ENCODE results near the gene SLC7A5.

Gene SLC7A5

DNA sequence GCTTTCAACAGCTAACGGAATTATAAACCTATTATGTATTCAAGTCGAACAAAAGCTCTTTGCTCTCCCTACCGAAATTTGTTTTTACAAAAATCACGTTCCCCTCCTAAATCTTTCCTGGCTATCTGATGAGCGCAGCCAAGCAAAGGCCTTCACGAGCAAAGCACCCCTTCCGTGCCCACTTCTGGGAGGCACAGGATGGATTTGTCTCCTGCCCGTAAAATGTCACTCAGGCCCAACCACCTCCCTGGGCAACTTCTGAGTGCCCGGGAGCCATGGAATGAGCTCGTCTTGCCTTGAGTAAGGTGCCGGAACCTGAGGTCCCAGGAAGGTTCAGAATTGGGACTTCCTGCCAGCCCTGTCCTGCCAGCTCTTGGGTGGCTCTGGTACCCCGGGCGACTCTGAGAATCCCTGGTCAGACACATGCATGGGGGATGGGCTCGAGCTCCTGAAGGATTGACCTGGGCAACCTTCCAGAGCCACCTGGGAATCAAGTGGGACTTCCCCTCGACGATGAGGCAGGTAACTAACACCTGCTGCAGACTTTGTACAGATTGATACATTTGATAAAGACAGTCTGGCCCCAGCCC, 19.8 kb downstream of the SLC7A5 start:
- Histone ChIP-seq H3K4me3 (replicated peaks; ENCODE audit: low read depth, low read length) (no peak overlapping the region), H3K27me3 (replicated peaks; ENCODE audit: control insufficient read depth, insufficient read depth, low read length) (no peaks in the 10 kb centered on the region), H3K36me3 (ENCODE audit: control insufficient read depth, insufficient read depth, low read length) (peaks cover 54% of the 10 kb centered on the region)
- TF ChIP-seq, protein P1, sequence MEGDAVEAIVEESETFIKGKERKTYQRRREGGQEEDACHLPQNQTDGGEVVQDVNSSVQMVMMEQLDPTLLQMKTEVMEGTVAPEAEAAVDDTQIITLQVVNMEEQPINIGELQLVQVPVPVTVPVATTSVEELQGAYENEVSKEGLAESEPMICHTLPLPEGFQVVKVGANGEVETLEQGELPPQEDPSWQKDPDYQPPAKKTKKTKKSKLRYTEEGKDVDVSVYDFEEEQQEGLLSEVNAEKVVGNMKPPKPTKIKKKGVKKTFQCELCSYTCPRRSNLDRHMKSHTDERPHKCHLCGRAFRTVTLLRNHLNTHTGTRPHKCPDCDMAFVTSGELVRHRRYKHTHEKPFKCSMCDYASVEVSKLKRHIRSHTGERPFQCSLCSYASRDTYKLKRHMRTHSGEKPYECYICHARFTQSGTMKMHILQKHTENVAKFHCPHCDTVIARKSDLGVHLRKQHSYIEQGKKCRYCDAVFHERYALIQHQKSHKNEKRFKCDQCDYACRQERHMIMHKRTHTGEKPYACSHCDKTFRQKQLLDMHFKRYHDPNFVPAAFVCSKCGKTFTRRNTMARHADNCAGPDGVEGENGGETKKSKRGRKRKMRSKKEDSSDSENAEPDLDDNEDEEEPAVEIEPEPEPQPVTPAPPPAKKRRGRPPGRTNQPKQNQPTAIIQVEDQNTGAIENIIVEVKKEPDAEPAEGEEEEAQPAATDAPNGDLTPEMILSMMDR (IDR thresholded peaks at IDR 0.05; ENCODE audit: insufficient read depth, low read length, poor library complexity, severe bottlenecking): no peak
- no peak for DNase-seq (ENCODE audit: extremely low read depth, insufficient read length)

DNA sequence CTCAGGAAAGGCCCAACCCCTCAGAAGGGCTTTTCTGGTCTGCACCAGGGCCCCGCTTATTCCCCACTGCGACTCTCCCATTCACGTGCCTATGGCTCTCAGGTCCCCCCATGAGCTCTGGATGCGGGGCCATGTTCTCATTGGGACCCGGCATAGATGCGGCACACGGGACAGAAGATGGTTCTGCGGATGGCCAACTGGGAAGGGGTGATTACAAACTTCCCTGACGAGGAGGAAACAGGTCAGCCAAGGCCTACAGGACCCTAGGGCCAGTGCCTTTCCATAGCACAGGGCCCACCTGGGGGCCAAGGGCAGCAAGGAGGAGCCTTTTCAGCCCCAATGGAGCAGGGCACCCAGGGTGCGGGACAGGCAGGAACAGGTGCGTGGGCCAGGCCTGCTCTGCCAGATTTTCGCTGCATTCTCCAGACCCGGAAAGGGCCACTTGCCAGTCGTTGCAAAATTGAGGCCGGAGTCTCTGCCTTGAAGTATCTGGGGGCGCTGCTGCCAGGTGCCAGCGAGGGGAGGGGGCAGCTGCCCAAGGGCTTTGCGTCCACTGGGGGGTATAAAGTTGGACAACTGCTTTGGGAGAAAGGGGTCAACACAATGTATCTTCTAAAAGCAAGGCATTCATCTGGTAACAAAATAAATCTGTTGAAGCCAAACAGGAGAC, 20.5 kb downstream of the SLC7A5 start:
- peaks cover 57% of the 10 kb centered on the region for H3K36me3 ChIP-seq (ENCODE audit: control insufficient read depth, insufficient read depth, low read length)
- no peaks in the 10 kb centered on the region for H3K27me3 ChIP-seq (replicated peaks; ENCODE audit: control insufficient read depth, insufficient read depth, low read length)
- DNase-seq (ENCODE audit: extremely low read depth, insufficient read length): no peak
- H3K4me3 ChIP-seq (replicated peaks; ENCODE audit: low read depth, low read length): no peak overlapping the region
- TF ChIP-seq, protein P1 (IDR thresholded peaks at IDR 0.05; ENCODE audit: insufficient read depth, low read length, poor library complexity, severe bottlenecking): no peak

DNA sequence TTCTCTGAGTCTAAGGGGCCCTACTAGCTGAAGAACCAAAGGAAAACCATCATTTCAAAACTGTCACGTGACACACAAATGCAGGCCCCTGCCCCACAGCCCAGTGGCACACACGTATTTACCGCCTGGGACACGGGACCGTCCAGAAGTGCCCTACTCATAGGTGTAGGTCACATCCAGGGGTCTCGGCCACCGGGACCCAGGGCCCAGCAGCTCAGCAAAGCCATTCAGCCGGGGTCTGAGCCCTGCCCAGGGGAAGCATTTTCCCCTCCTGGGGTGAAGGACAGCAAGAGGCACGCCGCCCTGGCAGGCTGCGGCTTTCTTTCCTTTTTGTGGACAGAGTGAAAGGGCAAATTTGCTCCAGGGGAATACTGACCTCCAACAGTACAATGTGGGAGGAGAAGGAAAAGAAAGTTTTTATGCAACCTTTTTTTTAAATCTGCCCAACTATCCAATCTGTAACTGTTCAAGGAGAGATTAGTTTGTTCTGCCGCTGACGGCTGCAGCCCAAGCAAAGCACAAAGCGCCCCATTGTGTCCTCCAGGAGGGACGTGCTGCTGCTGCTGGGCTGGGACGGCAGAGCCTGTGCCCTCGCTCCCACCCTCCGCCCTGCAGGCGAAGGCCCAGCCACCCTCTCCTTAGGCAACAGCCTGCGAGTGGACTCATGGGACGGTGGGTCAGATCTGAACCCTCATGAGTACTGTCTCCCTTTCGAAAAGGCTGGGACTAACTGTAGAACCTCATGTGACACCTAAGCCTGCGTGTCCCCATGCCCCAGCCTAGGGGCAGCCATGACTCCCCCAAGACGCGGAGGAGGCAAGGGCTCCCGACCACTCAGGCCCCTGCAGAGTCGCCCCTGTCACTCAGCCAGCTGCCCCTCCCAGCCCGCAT, 21.3 kb downstream of the SLC7A5 start:
- no peaks in the 10 kb centered on the region for H3K27me3 ChIP-seq (replicated peaks; ENCODE audit: control insufficient read depth, insufficient read depth, low read length)
- DNase-seq (ENCODE audit: extremely low read depth, insufficient read length): no peak
- peaks cover 62% of the 10 kb centered on the region for H3K36me3 ChIP-seq (ENCODE audit: control insufficient read depth, insufficient read depth, low read length)
- H3K4me3 ChIP-seq (replicated peaks; ENCODE audit: low read depth, low read length): no peak overlapping the region
- TF ChIP-seq, protein P1 (IDR thresholded peaks at IDR 0.05; ENCODE audit: insufficient read depth, low read length, poor library complexity, severe bottlenecking): no peak

DNA sequence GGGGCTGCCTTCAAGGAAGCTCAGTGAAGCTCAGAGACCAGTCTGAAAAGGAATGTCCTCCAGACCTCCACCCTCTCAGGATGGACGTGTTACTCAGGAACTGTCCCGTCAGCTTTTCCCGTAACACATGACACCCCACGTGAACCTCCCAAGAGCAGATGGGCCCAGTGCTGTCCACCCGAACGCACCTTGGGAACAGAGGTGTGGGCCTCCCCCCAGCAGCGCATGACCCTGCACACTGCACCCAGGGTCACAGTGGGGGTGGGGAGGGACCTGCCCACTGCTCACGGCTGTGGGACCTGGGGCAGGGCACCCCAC, 21.9 kb downstream of the SLC7A5 start:
- no peak overlapping the region for H3K4me3 ChIP-seq (replicated peaks; ENCODE audit: low read depth, low read length)
- peaks cover 59% of the 10 kb centered on the region for H3K36me3 ChIP-seq (ENCODE audit: control insufficient read depth, insufficient read depth, low read length)
- no peak for DNase-seq (ENCODE audit: extremely low read depth, insufficient read length)
- TF ChIP-seq, protein P1 (IDR thresholded peaks at IDR 0.05; ENCODE audit: insufficient read depth, low read length, poor library complexity, severe bottlenecking): no peak
- H3K27me3 ChIP-seq (replicated peaks; ENCODE audit: control insufficient read depth, insufficient read depth, low read length): no peaks in the 10 kb centered on the region

DNA sequence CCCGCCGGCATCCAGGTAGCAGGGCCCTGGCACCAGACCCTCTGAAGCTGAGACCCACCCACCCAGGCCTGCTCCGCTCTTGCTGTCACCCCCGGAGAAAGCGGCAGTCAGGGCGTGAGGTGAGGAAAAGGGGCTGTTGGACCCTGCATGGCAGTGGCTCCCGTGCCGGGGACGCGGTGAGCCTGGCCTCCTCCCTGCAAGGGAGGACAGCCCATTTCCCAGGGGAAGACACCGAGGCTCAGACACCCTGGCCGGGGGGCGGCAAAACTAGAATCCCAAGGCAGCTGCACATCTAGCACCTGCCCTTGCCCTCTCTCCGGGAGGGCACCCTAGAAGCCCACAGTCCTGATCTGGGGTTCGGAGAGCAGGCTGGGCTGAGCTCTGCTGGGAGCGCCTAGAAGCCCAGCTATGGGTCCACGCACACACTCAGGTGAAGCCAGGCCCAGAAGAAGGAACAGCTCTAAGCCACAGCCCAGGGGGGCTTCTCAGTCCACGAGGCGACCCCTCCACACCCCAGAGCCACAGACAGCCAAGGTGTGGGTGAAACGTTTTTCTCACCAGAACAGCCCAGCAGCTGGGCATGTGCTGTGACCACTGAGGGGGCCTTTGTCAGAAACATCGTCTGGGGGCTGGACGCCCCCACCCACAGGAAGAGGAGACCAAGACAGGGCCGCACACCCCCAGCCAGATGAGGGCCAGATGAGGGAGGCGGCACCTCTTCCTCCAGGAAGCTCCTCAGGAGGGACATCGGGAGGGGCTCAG, 22.4 kb downstream of the SLC7A5 start:
- Histone ChIP-seq H3K27me3 (replicated peaks; ENCODE audit: control insufficient read depth, insufficient read depth, low read length) (no peaks in the 10 kb centered on the region), H3K36me3 (ENCODE audit: control insufficient read depth, insufficient read depth, low read length) (peaks cover 55% of the 10 kb centered on the region), H3K4me3 (replicated peaks; ENCODE audit: low read depth, low read length) (no peak overlapping the region)
- no peak for DNase-seq (ENCODE audit: extremely low read depth, insufficient read length)
- TF ChIP-seq, protein P1 (IDR thresholded peaks at IDR 0.05; ENCODE audit: insufficient read depth, low read length, poor library complexity, severe bottlenecking): no peak
